ENCODE measurements around the gene SYNCRIP.

DNA sequence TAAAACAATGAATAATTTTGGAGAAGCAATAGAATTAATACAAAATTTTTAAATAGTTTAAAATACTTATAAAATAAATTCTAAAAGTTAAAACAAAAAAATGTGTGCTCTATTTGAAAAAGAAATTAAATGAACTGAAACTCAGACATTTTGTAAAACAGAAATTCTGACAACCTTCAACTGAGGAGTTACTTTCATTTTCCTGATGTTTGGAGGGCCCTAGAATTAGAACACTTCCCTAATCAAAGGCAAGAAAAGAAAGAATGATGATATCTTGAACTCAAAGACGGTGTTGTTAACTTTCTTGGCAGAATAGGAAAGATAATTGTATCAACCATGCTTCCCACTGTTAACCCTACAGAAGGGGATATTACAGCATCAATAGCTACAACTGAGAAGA lies 77.0 kb downstream of the SYNCRIP start:
- TF ChIP-seq CTCF (IDR thresholded peaks at IDR 0.05; ENCODE audit: poor library complexity) (no peak), EZH2 (IDR thresholded peaks at IDR 0.05; ENCODE audit: borderline replicate concordance) (no peak), EZH2phosphoT487 (IDR thresholded peaks at IDR 0.05; ENCODE audit: low read depth, severe bottlenecking, unreplicated experiment) (no peak)
